ENCODE results near the gene SEC11A.

The SEC11A gene

GRCh38 chr15:84716036-84716732, at the start of gene SEC11A:
Gene SEC11A (minus strand): TSS chr15:84716139. CDS start chr15:84716075, 64 bp downstream.
- peaks cover 3% of the 10 kb centered on the region for H3K4me1 ChIP-seq
- peak within 1 kb of the TSS; percentile 67 for H2AFZ ChIP-seq
- peak within 1 kb of the TSS; percentile 93 for H3K27ac ChIP-seq
- no peaks in the 10 kb centered on the region for H3K27me3 ChIP-seq (ENCODE audit: control insufficient read depth, insufficient read depth, low read length)
- peaks cover 23% of the 10 kb centered on the region for H3K79me2 ChIP-seq
- TF ChIP-seq CTCF (IDR thresholded peaks at IDR 0.05), result no peak
- H3K4me3 ChIP-seq (ENCODE audit: low read depth, low read length), result peak within 1 kb of the TSS; percentile 97
- H3K9ac ChIP-seq, result peak within 1 kb of the TSS; percentile 12
- no peaks in the 10 kb centered on the region for H3K36me3 ChIP-seq (ENCODE audit: control insufficient read depth, insufficient read depth, low read length)
- H3K4me2 ChIP-seq (ENCODE audit: low read length), result peak within 1 kb of the TSS; percentile 91
- H3K9me3 ChIP-seq (ENCODE audit: control insufficient read depth, low read length), result no peaks in the 10 kb centered on the region

DNA sequence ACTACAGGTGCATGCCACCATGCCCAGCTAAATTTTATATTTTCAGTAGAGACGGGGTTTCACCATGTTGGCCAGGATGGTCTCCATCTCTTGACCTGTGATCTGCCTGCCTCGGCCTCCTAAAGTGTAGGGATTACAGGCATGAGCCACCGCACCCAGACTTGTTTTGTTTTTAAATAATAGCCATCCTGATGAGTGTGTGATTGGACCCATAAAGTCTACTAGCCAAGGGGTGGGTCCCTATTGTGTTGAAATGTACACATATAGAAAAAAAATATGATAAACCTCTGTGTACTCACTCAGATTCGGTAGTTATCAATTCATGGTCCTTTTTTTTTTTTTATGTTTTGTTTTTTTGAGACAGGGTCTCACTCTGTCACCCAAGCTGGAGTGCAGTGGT, 49.7 kb upstream of the SEC11A start:
- no peaks in the 10 kb centered on the region for H3K36me3 ChIP-seq (ENCODE audit: control insufficient read depth, insufficient read depth, low read length)

GRCh38 chr15:84764989-84765388, 49.0 kb upstream of the SEC11A start:
- no peaks in the 10 kb centered on the region for H3K27me3 ChIP-seq (ENCODE audit: control insufficient read depth, insufficient read depth, low read length)
- no peak overlapping the region for H2AFZ ChIP-seq
- no peak for TF ChIP-seq CTCF (IDR thresholded peaks at IDR 0.05)
- peaks cover 24% of the 10 kb centered on the region for H3K79me2 ChIP-seq
- peaks cover 2% of the 10 kb centered on the region for H3K4me1 ChIP-seq
- no peaks in the 10 kb centered on the region for H3K9me3 ChIP-seq (ENCODE audit: control insufficient read depth, low read length)
- H3K36me3 ChIP-seq (ENCODE audit: control insufficient read depth, insufficient read depth, low read length), result no peaks in the 10 kb centered on the region
- no peak overlapping the region for H3K4me3 ChIP-seq (ENCODE audit: low read depth, low read length)
- no peak overlapping the region for H3K27ac ChIP-seq
- H3K9ac ChIP-seq, result no peak overlapping the region
- no peak overlapping the region for H3K4me2 ChIP-seq (ENCODE audit: low read length)

More for the DNA sequence above, 49.7 kb upstream of the SEC11A start:
- Histone ChIP-seq H3K9me3 (ENCODE audit: control insufficient read depth, low read length) (no peaks in the 10 kb centered on the region), H3K4me1 (peaks cover 2% of the 10 kb centered on the region), H3K27ac (no peak overlapping the region), H3K79me2 (peaks cover 22% of the 10 kb centered on the region), H3K9ac (no peak overlapping the region), H3K4me3 (ENCODE audit: low read depth, low read length) (no peak overlapping the region), H3K4me2 (ENCODE audit: low read length) (no peak overlapping the region), H2AFZ (no peak overlapping the region), H3K27me3 (ENCODE audit: control insufficient read depth, insufficient read depth, low read length) (no peaks in the 10 kb centered on the region)
- TF ChIP-seq CTCF (IDR thresholded peaks at IDR 0.05), result no peak

DNA sequence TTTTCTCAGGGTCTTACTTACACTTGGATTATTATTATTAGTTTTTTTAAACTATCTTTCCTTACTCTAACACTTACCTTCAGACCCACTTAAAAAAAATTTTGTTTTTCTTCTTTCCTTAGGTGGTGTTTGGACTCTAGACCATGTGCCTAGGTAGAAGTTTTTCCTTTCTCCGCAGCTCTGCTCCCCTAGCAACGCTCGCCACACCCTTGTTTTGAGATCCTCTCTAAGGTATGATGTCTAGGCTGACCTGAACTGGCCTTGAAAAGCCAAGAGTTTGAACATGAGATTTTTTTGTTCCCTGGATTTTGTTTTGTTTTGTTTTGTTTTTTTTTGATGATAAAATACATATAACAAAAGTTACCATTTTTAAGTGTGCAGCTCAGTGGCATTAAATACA, 48.6 kb upstream of the SEC11A start:
- Histone ChIP-seq H3K4me1 (peaks cover 2% of the 10 kb centered on the region), H3K4me3 (ENCODE audit: low read depth, low read length) (no peak overlapping the region), H3K27me3 (ENCODE audit: control insufficient read depth, insufficient read depth, low read length) (no peaks in the 10 kb centered on the region), H3K79me2 (peaks cover 25% of the 10 kb centered on the region), H3K9me3 (ENCODE audit: control insufficient read depth, low read length) (no peaks in the 10 kb centered on the region), H3K9ac (no peak overlapping the region), H3K27ac (no peak overlapping the region), H3K4me2 (ENCODE audit: low read length) (no peak overlapping the region), H3K36me3 (ENCODE audit: control insufficient read depth, insufficient read depth, low read length) (no peaks in the 10 kb centered on the region), H2AFZ (no peak overlapping the region)
- TF ChIP-seq CTCF (IDR thresholded peaks at IDR 0.05), result no peak
